LNCaP clone FGC (cell line): ENCODE measurements around the gene ATP5ME.

Experiments
- DNase-seq: peaks from one replicate; pipeline ENCODE4 v3.0.0-alpha.2; 2011; ENCODE audit warnings: low read depth
- H3K4me3 ChIP-seq: 2 replicates; pipeline ENCODE4 v1.5.1; 2011; ENCODE audit warnings: mild to moderate bottlenecking, low read depth, low read length, control low read depth
- CTCF ChIP-seq: IDR thresholded peaks from 2 replicates; pipeline ENCODE4 v1.5.1; 2012; ENCODE audit warnings: mild to moderate bottlenecking; ENCODE audit not compliant: control insufficient read depth, insufficient read depth; ENCODE audit errors: extremely low read depth

The ATP5ME gene

DNA sequence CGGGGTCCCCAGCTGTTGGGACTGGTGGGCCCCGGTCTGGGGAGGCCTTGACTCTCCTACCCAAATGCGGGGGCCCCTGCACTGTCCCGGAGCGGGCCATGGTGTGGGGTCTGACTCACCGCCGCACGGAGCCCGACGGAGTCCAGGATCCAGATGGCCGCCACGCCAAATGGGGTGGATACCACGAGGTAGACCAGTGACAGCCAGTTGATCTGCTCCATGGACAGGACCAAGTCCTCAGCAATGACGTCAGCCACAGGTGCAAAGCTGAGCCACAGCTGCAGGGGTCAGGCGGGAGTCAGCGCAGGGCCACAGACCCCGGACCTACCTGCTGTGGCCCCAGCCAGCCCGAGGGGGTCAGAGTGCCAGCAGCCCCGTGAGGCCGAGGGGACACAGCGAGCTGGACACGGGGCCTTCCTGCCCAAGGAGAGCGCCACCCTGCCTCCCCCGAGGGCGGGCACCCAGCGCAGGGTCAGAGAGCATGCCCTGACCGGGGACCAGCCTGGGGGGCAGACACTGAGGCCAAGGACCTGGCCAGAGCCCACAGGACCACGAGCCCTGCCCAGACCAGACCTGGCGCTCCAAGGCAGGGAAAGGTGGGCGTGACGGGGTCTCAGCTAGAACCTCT lies 12.5 kb upstream of the ATP5ME start:
- TF ChIP-seq CTCF, result no peak
- no peak overlapping the region for H3K4me3 ChIP-seq
- DNase-seq, result no peak

GRCh38 chr4:685679-686412 lies 11.8 kb upstream of the ATP5ME start:
- H3K4me3 ChIP-seq, result no peak overlapping the region
- TF ChIP-seq CTCF, result no peak
- no peak for DNase-seq

DNA sequence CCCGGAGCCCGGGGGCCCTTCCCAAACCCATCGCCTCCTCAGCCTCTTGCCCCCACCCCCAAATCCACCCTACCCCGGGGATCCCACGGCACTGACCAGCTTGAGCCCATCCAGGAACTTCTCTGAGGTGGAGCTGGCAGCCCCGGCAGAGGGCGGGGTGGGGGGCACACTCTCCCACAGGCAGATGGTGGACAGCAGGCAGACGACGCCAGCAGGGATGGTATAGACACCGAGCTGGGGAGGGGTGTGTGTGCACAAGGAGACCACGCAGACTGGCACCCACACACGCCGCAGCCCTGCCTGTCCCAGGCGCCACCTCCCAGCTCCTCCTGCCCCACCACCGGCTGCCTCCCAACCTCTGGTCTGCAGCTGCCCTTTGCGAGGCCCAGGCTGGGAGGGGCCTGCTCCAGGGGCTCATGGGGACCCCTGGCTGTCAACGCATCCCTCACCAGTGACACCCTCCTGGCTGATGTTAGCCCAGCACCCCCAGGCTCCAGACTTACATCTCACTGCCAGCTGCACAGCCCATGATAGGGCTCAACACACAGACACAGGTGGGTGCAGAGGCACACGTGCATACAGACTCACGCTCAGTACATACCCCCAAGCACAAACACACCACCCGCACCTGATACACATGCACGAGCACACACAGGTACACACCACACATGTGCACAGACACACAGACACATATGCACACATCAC lies 10.7 kb upstream of the ATP5ME start:
- no peak overlapping the region for H3K4me3 ChIP-seq
- no peak for TF ChIP-seq CTCF
- DNase-seq, result no peak

DNA sequence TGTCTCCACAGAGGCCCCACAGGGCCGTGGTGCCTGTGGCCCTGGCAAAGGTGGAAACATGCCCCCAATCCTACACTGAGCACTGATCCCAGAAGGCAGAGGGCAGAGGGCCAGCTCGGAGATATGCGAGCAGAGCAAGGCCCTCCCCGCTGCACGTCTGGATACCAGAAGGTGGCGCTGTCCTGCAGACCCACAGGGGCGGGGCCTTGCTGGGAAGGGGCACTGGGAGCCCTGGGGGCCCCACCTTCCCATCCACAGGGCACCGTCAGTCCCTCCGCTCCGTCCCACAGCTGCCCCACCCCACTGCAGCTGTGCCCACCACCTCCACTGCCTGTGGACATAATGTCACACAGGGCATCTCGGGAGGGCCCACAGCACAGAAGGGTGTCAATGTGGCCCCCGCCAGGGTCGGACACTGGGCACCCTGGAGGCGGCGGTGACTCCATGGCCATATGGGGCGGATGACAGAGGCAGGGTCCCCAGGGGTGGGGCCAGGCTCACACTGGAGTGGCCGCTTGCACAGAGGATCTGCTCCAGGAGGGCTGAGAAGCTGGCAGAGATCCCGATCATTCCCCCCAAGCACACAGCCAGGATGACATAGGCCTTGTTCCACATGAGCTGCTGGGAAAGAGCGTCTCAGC lies 10.0 kb upstream of the ATP5ME start:
- peak; percentile 74 for TF ChIP-seq CTCF

GRCh38 chr4:683247-683897 lies 9.3 kb upstream of the ATP5ME start:
- no peak for TF ChIP-seq CTCF
- no peak overlapping the region for H3K4me3 ChIP-seq
- no peak for DNase-seq

More for the DNA sequence above, 10.0 kb upstream of the ATP5ME start:
- peak; percentile 37 for DNase-seq
- H3K4me3 ChIP-seq, result no peak overlapping the region

- DNase-seq, result no peak
- no peak for TF ChIP-seq CTCF
- H3K4me3 ChIP-seq, result peak overlapping the region; percentile 50
Measured at GRCh38 chr4:682490-683172, 8.6 kb upstream of the ATP5ME start.
